ENCODE results near the gene STARD5.

STARD5 gene

DNA sequence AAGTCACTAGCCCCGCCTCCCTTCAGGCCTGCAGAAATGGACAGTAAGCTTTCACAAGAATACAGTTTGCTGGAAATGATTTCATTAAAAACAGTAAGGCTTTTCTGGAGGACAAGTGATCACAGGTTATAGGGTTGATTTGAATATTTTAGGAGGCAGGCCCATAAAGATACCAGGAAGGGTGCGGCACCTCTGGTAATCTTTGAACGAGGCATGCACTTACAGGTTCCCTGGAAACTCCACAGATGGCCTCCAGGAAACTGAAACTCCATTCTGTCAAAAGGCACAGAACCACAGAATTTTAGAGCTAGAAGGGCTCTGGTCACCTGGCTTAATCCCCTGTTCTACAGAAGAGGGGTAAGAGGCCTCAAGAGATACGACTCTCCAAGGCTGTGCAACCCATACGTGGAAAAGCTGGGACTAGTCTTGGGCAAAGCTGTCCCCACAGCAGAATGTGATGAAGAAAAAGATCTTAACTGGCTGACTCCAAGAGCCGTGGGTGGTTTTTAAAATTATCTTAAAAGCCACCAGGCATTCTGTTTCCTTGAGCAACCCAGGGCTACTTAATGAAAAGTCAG lies 1.2 kb downstream of the STARD5 start:
- TF ChIP-seq, protein P1, sequence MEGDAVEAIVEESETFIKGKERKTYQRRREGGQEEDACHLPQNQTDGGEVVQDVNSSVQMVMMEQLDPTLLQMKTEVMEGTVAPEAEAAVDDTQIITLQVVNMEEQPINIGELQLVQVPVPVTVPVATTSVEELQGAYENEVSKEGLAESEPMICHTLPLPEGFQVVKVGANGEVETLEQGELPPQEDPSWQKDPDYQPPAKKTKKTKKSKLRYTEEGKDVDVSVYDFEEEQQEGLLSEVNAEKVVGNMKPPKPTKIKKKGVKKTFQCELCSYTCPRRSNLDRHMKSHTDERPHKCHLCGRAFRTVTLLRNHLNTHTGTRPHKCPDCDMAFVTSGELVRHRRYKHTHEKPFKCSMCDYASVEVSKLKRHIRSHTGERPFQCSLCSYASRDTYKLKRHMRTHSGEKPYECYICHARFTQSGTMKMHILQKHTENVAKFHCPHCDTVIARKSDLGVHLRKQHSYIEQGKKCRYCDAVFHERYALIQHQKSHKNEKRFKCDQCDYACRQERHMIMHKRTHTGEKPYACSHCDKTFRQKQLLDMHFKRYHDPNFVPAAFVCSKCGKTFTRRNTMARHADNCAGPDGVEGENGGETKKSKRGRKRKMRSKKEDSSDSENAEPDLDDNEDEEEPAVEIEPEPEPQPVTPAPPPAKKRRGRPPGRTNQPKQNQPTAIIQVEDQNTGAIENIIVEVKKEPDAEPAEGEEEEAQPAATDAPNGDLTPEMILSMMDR (IDR thresholded peaks at IDR 0.05; ENCODE audit: control insufficient read depth, extremely low read depth, insufficient read depth): no peak
- DNase-seq (ENCODE audit: low read depth): no peak
- peak overlapping the region; percentile 89 for H3K4me3 ChIP-seq (ENCODE audit: low read depth, low read length)

DNA sequence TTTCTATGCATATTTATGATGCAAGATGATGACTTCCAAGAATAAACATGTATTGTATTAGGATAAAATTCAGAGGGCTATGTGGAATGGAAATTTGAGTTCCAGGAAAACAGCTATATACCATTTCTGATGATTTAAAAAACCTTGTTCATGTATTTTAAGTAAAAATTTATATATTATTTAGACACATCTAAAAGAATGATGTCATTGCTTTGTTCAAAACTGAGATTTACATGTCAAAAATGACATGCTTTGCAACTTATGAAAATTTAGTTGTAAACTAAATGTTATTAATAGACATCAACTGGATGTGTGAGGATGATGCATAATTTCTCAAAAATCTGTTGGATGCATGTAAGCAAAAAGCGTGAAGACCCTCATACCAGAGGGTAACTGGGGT lies 2.3 kb downstream of the STARD5 start:
- no peak overlapping the region for H3K4me3 ChIP-seq (ENCODE audit: low read depth, low read length)
- TF ChIP-seq, protein P1 (IDR thresholded peaks at IDR 0.05; ENCODE audit: control insufficient read depth, extremely low read depth, insufficient read depth): no peak
- DNase-seq (ENCODE audit: low read depth): no peak

DNA sequence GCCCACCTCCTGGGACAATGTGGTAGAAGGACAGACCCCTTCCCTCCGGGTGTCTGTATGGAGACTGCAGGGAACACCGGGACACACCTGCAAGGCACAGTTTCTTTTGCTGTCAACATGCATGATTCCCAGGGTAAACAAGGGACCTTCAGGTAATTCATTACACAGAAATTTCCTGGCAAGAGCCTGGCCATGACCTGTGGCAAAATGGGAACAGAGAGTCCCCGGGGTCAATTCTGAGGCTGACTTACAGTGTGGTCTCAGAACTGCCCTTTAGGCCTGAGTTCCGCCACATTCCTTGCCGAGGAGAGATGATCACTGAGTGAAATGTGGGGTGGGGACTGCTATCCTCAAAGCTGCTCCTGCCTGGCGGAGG lies 6.3 kb downstream of the STARD5 start:
- TF ChIP-seq, protein P1 (IDR thresholded peaks at IDR 0.05; ENCODE audit: control insufficient read depth, extremely low read depth, insufficient read depth): no peak
- no peak for DNase-seq (ENCODE audit: low read depth)
- no peak overlapping the region for H3K4me3 ChIP-seq (ENCODE audit: low read depth, low read length)

DNA sequence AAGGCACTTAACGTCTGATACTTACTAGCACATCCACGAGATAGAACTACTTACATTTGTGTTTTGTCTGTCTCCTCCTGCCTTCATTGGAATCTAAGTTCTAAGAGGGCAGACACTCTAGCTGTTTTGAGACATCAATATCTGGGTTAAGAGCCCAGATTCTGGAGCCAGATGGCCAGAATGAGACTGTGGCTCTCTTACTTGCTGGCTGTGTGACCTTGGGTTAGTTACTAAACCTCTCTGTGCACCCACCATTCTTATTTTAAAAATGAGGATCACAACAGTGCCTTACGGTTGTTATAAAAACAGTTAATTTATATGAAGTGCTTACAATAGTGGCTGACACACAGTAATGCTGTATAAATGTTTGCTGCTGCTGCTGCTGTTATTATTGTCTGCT lies 7.7 kb downstream of the STARD5 start:
- TF ChIP-seq, protein P1 (IDR thresholded peaks at IDR 0.05; ENCODE audit: control insufficient read depth, extremely low read depth, insufficient read depth): no peak
- H3K4me3 ChIP-seq (ENCODE audit: low read depth, low read length): no peak overlapping the region
- DNase-seq (ENCODE audit: low read depth): no peak

DNA sequence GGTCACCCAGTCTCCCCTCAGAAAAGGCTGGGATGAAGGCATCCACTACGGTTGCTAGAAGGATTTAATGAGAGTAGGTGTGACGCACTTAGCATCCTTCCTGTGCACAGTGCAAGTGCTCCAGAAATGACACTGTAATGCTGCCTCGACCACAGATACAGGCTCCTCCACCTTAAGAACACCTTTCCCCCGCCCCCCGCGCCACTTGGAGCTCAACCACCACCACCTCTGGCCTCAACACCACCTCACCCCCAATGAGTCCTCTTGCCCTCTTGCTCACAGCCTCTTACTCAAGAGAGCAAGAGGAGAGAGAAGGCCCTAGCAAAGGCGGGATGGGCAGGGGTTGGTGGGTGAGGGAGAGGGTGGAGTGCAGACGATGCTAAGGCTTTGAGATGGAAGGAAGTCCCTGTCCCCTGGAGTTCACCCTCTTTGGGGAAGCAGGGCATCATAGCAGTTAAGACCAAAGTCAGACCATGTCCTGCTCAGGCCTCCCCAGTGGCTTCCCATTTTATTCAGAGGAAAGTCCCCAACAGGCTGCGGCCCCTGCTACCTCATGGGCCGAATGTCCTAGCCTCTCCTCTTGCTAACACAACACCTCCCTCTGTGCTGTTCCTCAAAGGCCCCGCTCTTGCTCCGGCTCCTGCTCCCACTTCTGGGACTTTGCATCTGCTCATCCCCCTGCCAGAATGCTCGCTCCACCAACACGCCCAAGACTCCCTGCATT lies 8.3 kb downstream of the STARD5 start:
- TF ChIP-seq, protein P1 (IDR thresholded peaks at IDR 0.05; ENCODE audit: control insufficient read depth, extremely low read depth, insufficient read depth): no peak
- no peak overlapping the region for H3K4me3 ChIP-seq (ENCODE audit: low read depth, low read length)
- no peak for DNase-seq (ENCODE audit: low read depth)

DNA sequence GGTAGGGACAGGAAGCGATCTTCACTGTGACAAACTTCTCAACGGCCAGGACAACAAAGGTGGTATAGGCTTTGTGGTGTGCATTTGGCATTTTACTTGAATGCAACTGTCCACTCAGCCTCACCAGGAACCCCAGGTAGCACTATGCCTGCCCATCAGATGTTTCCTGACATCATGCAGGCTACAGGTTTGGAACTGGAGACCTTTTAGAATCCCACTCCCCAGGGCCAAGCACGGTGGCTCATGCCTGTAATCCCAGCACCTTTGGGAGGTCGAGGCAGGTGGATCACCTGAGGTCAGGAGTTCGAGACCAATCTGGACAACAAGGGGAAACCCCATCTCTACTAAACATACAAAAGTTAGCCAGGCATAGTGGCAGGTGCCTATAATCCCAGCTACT lies 9.6 kb downstream of the STARD5 start:
- TF ChIP-seq, protein P1 (IDR thresholded peaks at IDR 0.05; ENCODE audit: control insufficient read depth, extremely low read depth, insufficient read depth): no peak
- no peak for DNase-seq (ENCODE audit: low read depth)
- no peak overlapping the region for H3K4me3 ChIP-seq (ENCODE audit: low read depth, low read length)

DNA sequence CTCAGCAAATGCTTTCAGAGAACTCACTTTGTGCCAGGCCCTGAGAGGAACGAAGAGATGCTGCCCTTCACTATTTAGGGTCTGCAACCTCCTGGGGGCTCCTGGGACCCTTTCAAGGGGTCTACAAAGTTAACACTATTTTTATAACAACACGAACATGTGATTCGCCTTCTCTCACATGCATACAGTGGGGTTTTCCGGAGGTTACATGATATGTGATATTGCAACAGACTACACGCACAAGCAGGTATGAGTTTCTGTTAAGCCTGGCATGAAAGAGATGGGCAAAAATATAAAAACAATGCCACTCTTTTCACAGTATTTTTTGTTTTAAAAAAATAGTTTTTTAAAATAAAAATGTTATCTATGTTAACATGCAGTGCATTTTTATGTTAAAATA lies 10.3 kb downstream of the STARD5 start:
- DNase-seq (ENCODE audit: low read depth): no peak
- TF ChIP-seq, protein P1 (IDR thresholded peaks at IDR 0.05; ENCODE audit: control insufficient read depth, extremely low read depth, insufficient read depth): no peak
- no peak overlapping the region for H3K4me3 ChIP-seq (ENCODE audit: low read depth, low read length)
